ENCODE measurements around the gene CCDC14.

GRCh38 chr3:123919353-123919752 is 41.7 kb downstream of the CCDC14 start:
- TF ChIP-seq CTCF (IDR thresholded peaks at IDR 0.05 in 4 of 5, conservative IDR thresholded peaks at IDR 0.05 in 1 of 5), result no peak
- TF ChIP-seq POLR2A (IDR thresholded peaks at IDR 0.05), result no peak

All from gastrocnemius medialis (tissue), 4 donors.